HepG2 (cell line): ENCODE measurements around the gene NCOA5. TPM values are rescaled to one million over a fixed set of nuclear protein-coding genes. Genes with fewer than 3 reads are reported as not detected.
A peak's percentile ranks its signal among the peaks of the same experiment; 100 is the strongest.

Source experiments
- AGO1 ChIP-seq: fragments of 200-400 bp; formaldehyde crosslinking; IDR thresholded peaks from 2 replicates; pipeline ENCODE4 v1.6.1; 2017; ENCODE audit warnings: mild to moderate bottlenecking, low read depth, low read length, moderate library complexity; ENCODE audit not compliant: poor library complexity, severe bottlenecking
- CHD2 ChIP-seq: IDR thresholded peaks from 2 replicates; pipeline ENCODE4 v1.6.1; 2011; ENCODE audit warnings: low read depth, low read length, improper control_type of control experiment
- GATAD1 ChIP-seq: IDR thresholded peaks from 2 replicates; pipeline ENCODE4 v1.6.1; 2016; ENCODE audit warnings: missing genetic modification reagents, missing compliant biosample characterization
- HIVEP1 ChIP-seq: sonication (generic); formaldehyde crosslinking; IDR thresholded peaks from 2 replicates; pipeline ENCODE4 v1.4.0; 2020; ENCODE audit warnings: mild to moderate bottlenecking, missing genetic modification reagents
- ISX ChIP-seq: sonication (generic); formaldehyde crosslinking; conservative IDR thresholded peaks from 2 replicates; pipeline ENCODE4 v1.5.0; 2020; ENCODE audit warnings: missing genetic modification reagents
- JUND ChIP-seq: sonication (generic); formaldehyde crosslinking; IDR thresholded peaks from 2 replicates; pipeline ENCODE4 v1.8.0; 2022; ENCODE audit warnings: mild to moderate bottlenecking, missing genetic modification reagents
- MAF1 ChIP-seq: sonication (generic); formaldehyde crosslinking; IDR thresholded peaks from 2 replicates; pipeline ENCODE4 v1.5.0; 2020; ENCODE audit warnings: missing genetic modification reagents, borderline replicate concordance
- MXD1 ChIP-seq: sonication (generic); formaldehyde crosslinking; IDR thresholded peaks from 2 replicates; pipeline ENCODE4 v1.4.0; 2020; ENCODE audit warnings: mild to moderate bottlenecking, missing genetic modification reagents
- RFX1 ChIP-seq: fragments of 450-650 bp; IDR thresholded peaks from 2 replicates; pipeline ENCODE4 v1.6.1; 2017
- SMARCC2 ChIP-seq: fragments of 450-650 bp; IDR thresholded peaks from 2 replicates; pipeline ENCODE4 v1.6.1; 2017; ENCODE audit warnings: antibody characterized with exemption, mild to moderate bottlenecking
- SRSF4 ChIP-seq: fragments of 200-400 bp; formaldehyde crosslinking; IDR thresholded peaks from one replicate; pipeline ENCODE4 v1.6.1; 2018; ENCODE audit warnings: mild to moderate bottlenecking, low read depth, low read length, moderate library complexity; ENCODE audit not compliant: poor library complexity, severe bottlenecking
- STAT5B ChIP-seq: sonication (generic); formaldehyde crosslinking; IDR thresholded peaks from 2 replicates; pipeline ENCODE4 v1.4.0; 2020; ENCODE audit warnings: missing genetic modification reagents
- TBP ChIP-seq: sonication (generic); formaldehyde crosslinking; IDR thresholded peaks from 2 replicates; pipeline ENCODE4 v1.5.0; 2020; ENCODE audit warnings: missing genetic modification reagents
- TEAD2 ChIP-seq: sonication (generic); formaldehyde crosslinking; IDR thresholded peaks from 2 replicates; pipeline ENCODE4 v1.9.0; 2021; ENCODE audit warnings: missing genetic modification reagents
- ZBTB8A ChIP-seq: sonication (generic); formaldehyde crosslinking; IDR thresholded peaks from 2 replicates; pipeline ENCODE4 v1.4.0; 2020; ENCODE audit warnings: mild to moderate bottlenecking, low read depth, missing genetic modification reagents, borderline replicate concordance
- ZNF317 ChIP-seq: sonication (generic); formaldehyde crosslinking; IDR thresholded peaks from 2 replicates; pipeline ENCODE4 v1.5.0; 2020; ENCODE audit warnings: mild to moderate bottlenecking, missing genetic modification reagents
- ZNF331 ChIP-seq: sonication (generic); formaldehyde crosslinking; IDR thresholded peaks from 2 replicates; pipeline ENCODE4 v1.4.0; 2020; ENCODE audit warnings: missing genetic modification reagents
- ZNF441 ChIP-seq: sonication (generic); formaldehyde crosslinking; IDR thresholded peaks from 2 replicates; pipeline ENCODE4 v1.7.0; 2021; ENCODE audit warnings: missing genetic modification reagents, borderline replicate concordance
- ZNF549 ChIP-seq: sonication (generic); formaldehyde crosslinking; IDR thresholded peaks from 2 replicates; pipeline ENCODE4 v1.5.0; 2020; ENCODE audit warnings: missing genetic modification reagents
- ZNF550 ChIP-seq: sonication (generic); formaldehyde crosslinking; IDR thresholded peaks from 2 replicates; pipeline ENCODE4 v1.4.0; 2020; ENCODE audit warnings: mild to moderate bottlenecking, missing genetic modification reagents, borderline replicate concordance
- ZNF558 ChIP-seq: sonication (generic); formaldehyde crosslinking; IDR thresholded peaks from 2 replicates; pipeline ENCODE4 v1.9.0; 2022; ENCODE audit warnings: mild to moderate bottlenecking, missing genetic modification reagents, borderline replicate concordance
- ZNF639 ChIP-seq: conservative IDR thresholded peaks from 2 replicates; pipeline ENCODE4 v1.6.1; 2018; ENCODE audit warnings: missing genetic modification reagents
- ZSCAN31 ChIP-seq: sonication (generic); formaldehyde crosslinking; IDR thresholded peaks from 2 replicates; pipeline ENCODE4 v1.5.0; 2020; ENCODE audit warnings: low read depth, mild to moderate bottlenecking, missing genetic modification reagents
- ZSCAN5A ChIP-seq: sonication (generic); formaldehyde crosslinking; IDR thresholded peaks from 2 replicates; pipeline ENCODE4 v1.8.0; 2022; ENCODE audit warnings: mild to moderate bottlenecking, missing genetic modification reagents, borderline replicate concordance
- polyA plus RNA-seq, 8 experiments: library from polyadenylated mRNA; depleted of rRNA in 3 of 8; stranded (reverse) in 7 of 8; unstranded in 1 of 8; fragments of >200 nt; fragmentation: Illumina TruSeq in 4 of 8; extraction: Trizol in 4 of 8; gene quantifications; 2 replicates each; pipeline versions ENCODE4 v1.2.1 to v1.2.3, GENCODE V29; 2011 to 2016; ENCODE audit warnings: low read depth in 4 of 8, missing spikeins in 1 of 8, mixed read lengths in 1 of 8; ENCODE audit not compliant: insufficient read depth in 1 of 8
- total RNA-seq, 5 experiments: library from RNA; depleted of rRNA; stranded (reverse); fragments of >200 nt; fragmentation: Illumina TruSeq; extraction: Trizol; gene quantifications; 2 replicates each; pipeline ENCODE4 v1.2.3, GENCODE V29; 2016; ENCODE audit warnings: low read depth in 1 of 5
- TF ChIP-seq, protein P1 (sequence below): IDR thresholded peaks from 2 replicates; pipeline ENCODE4 v1.6.1; 2016; ENCODE audit warnings: mild to moderate bottlenecking, missing biosample characterization, missing genetic modification reagents
- TF ChIP-seq, protein P2 (sequence below): sonication (generic); formaldehyde crosslinking; IDR thresholded peaks from 2 replicates; pipeline ENCODE4 v1.5.1; 2020; ENCODE audit warnings: mild to moderate bottlenecking, moderate library complexity, missing genetic modification reagents

Gene NCOA5
- total and polyA plus RNA-seq, 2 of the 13 experiments (the other 11 are each of a cell fraction or from before 2014, with no cell fraction given) = 16.5 to 28.4 TPM

- TF ChIP-seq ZSCAN5A (no peak), TBP (CRISPR knock-in tag) (no peak), MXD1 (0 out of 2 replicates have a peak, but pooled peaks have one; percentile 24), GATAD1 (no peak), CHD2 (no peak), ZNF331 (0 out of 2 replicates have a peak, but pooled peaks have one; percentile 9), JUND (CRISPR knock-in tag) (no peak), ZNF550 (CRISPR knock-in tag) (no peak), RFX1 (no peak), ISX (CRISPR knock-in tag) (no peak), MAF1 (CRISPR knock-in tag) (no peak), ZNF549 (CRISPR knock-in tag) (no peak), HIVEP1 (CRISPR knock-in tag) (peak; percentile 51; the same call in 1 of the 2 replicates), AGO1 (peak; percentile 34), ZNF639 (CRISPR knock-in tag) (no peak), SRSF4 (no peak), ZNF317 (CRISPR knock-in tag) (no peak), ZNF441 (CRISPR knock-in tag) (no peak), ZSCAN31 (CRISPR knock-in tag) (no peak), ZNF558 (CRISPR knock-in tag) (no peak), SMARCC2 (no peak), TEAD2 (CRISPR knock-in tag) (no peak), ZBTB8A (CRISPR knock-in tag) (no peak), STAT5B (CRISPR knock-in tag) (no peak)
- TF ChIP-seq, protein P1, sequence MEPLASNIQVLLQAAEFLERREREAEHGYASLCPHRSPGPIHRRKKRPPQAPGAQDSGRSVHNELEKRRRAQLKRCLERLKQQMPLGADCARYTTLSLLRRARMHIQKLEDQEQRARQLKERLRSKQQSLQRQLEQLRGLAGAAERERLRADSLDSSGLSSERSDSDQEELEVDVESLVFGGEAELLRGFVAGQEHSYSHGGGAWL = no peak
- TF ChIP-seq, protein P2, sequence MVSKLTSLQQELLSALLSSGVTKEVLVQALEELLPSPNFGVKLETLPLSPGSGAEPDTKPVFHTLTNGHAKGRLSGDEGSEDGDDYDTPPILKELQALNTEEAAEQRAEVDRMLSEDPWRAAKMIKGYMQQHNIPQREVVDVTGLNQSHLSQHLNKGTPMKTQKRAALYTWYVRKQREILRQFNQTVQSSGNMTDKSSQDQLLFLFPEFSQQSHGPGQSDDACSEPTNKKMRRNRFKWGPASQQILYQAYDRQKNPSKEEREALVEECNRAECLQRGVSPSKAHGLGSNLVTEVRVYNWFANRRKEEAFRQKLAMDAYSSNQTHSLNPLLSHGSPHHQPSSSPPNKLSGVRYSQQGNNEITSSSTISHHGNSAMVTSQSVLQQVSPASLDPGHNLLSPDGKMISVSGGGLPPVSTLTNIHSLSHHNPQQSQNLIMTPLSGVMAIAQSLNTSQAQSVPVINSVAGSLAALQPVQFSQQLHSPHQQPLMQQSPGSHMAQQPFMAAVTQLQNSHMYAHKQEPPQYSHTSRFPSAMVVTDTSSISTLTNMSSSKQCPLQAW (CRISPR knock-in tag) = 0 out of 2 replicates have a peak, but pooled peaks have one; percentile 9
These were observed 28.1 kb upstream of the NCOA5 start, which contains the start of gene CD40 (continued) for GRCh38 chr20:46117704-46118467.
